SIG-M5 treated with dmso at 0.1 percent for 504 hours (cell line): ENCODE data around the gene HDGFL1.

Experiments used
- DNase-seq: peaks from one replicate; lab custom pipeline; 2025; ENCODE audit not compliant: unreplicated experiment; lab: John Stamatoyannopoulos, UW

The HDGFL1 gene

GRCh38 chr6:22569281-22570184, at the start of gene HDGFL1:
Gene HDGFL1 (plus strand): TSS chr6:22569566. CDS start chr6:22569576, 10 bp downstream.
- no peak for DNase-seq

GRCh38 chr6:22521035-22521434, 48.3 kb upstream of the HDGFL1 start:
- no peak for DNase-seq

- DNase-seq: no peak
Measured at GRCh38 chr6:22526736-22527135, 42.6 kb upstream of the HDGFL1 start.

GRCh38 chr6:22529866-22530265, 39.5 kb upstream of the HDGFL1 start:
- no peak for DNase-seq

GRCh38 chr6:22530506-22530905, 38.9 kb upstream of the HDGFL1 start:
- DNase-seq: no peak

- DNase-seq: no peak
Measured at GRCh38 chr6:22536122-22536521, 33.2 kb upstream of the HDGFL1 start.

- DNase-seq: no peak
Measured at GRCh38 chr6:22544476-22544875, 24.9 kb upstream of the HDGFL1 start.

GRCh38 chr6:22545051-22545450, 24.3 kb upstream of the HDGFL1 start:
- DNase-seq: no peak

- no peak for DNase-seq
Measured at GRCh38 chr6:22546236-22546635, 23.1 kb upstream of the HDGFL1 start.

GRCh38 chr6:22550971-22551670, 18.2 kb upstream of the HDGFL1 start:
- DNase-seq: no peak

- no peak for DNase-seq
Measured at GRCh38 chr6:22556266-22556665, 13.1 kb upstream of the HDGFL1 start.

GRCh38 chr6:22557007-22557406, 12.4 kb upstream of the HDGFL1 start:
- no peak for DNase-seq

GRCh38 chr6:22558288-22558882, 11.0 kb upstream of the HDGFL1 start:
- DNase-seq: no peak

GRCh38 chr6:22568854-22569253, 512 bp upstream of the HDGFL1 start:
- no peak for DNase-seq

GRCh38 chr6:22570185-22570551, 802 bp downstream of the HDGFL1 start:
- no peak for DNase-seq

GRCh38 chr6:22575190-22575589, 5.8 kb downstream of the HDGFL1 start:
- no peak for DNase-seq

- DNase-seq: no peak
Measured at GRCh38 chr6:22579439-22579838, 10.1 kb downstream of the HDGFL1 start.

- DNase-seq: no peak
Measured at GRCh38 chr6:22580337-22580736, 11.0 kb downstream of the HDGFL1 start.

- DNase-seq: no peak
Measured at GRCh38 chr6:22582417-22583205, 13.2 kb downstream of the HDGFL1 start.

GRCh38 chr6:22583230-22583629, 13.9 kb downstream of the HDGFL1 start:
- DNase-seq: no peak

- DNase-seq: no peak
Measured at GRCh38 chr6:22583927-22584326, 14.6 kb downstream of the HDGFL1 start.
